ENCODE results near the gene IFTAP.

GRCh38 chr11:36590513-36590912 lies 3.8 kb upstream of the IFTAP start:
- no peak for TF ChIP-seq CTCF (IDR thresholded peaks at IDR 0.05; ENCODE audit: low read depth, low read length)
- no peak for TF ChIP-seq EZH2phosphoT487 (IDR thresholded peaks at IDR 0.05; ENCODE audit: low read depth)

All from OCI-LY3 (cell line).